KBM-7 (cell line): ENCODE measurements around the gene SRRT.
A peak's percentile ranks its signal among the peaks of the same experiment; 100 is the strongest.
"Not testable (repeated sequence)": the region's sequence is repeated elsewhere in the genome, so short reads cannot be mapped to it uniquely, and the experiment has no call there.

Experiments used
- DNase-seq: peaks from one replicate; pipeline ENCODE4 v3.0.0-alpha.2; 2015
- in situ Hi-C: fragments of 300-500 bp; cut with MboI; formaldehyde crosslinking; loops from 2 replicates; pipeline ENCODE4 v1.14.3; 2020; ENCODE audit warnings: low sequenced_read_pairs, low pct_unique_long_range_greater_than_20kb, mixed read lengths

The SRRT gene

DNA sequence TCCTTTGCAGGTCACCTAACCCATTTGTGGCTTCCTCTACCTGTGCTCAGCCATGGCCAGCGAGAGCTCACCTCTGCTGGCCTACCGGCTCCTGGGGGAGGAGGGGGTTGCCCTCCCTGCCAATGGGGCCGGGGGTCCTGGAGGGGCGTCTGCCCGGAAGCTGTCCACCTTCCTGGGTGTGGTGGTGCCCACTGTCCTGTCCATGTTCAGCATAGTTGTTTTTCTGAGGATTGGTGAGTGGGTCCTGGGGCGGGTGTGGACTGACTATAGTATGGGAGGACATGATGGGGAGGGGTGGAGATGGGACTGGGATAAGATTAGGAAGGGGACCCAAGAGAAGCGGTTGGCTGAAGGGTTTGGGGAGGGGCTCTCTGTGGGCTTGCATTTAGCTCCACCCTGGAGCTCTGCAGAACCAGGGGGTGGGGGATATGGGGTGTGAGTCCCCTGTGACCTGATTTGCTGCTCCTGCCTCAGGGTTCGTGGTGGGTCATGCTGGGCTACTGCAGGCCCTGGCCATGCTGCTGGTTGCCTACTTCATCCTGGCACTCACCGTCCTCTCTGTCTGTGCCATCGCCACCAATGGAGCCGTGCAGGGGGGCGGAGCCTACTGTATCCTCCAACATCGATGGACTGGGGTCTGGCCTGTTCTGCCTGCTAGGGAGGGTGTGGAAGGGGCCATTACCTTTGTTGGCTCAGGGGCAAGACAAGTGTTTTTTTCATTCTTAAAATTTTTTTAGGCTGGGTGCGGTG, 20.6 kb upstream of the SRRT start:
- in situ Hi-C loops, result no loop called here
- DNase-seq, result no peak

DNA sequence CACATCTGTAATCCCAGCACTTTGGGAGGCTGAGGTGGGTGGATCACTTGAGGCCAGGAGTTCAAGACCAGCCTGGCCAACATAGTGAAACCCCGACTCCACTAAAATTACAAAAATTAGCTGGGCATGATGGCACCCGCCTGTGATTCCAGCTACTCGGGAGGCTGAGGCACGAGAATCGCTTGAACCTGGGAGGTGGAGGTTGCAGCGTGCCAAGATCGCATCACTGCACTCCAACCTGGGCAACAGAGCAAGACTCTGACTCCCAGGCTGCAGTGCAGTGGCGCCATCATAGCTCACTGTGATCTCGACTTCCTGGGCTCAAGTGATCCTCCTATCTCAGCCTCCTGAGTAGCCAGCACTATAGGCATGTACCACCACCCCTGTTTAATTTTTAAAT, 20.0 kb upstream of the SRRT start:
- in situ Hi-C loops, DNase-seq: not testable (repeated sequence)

DNA sequence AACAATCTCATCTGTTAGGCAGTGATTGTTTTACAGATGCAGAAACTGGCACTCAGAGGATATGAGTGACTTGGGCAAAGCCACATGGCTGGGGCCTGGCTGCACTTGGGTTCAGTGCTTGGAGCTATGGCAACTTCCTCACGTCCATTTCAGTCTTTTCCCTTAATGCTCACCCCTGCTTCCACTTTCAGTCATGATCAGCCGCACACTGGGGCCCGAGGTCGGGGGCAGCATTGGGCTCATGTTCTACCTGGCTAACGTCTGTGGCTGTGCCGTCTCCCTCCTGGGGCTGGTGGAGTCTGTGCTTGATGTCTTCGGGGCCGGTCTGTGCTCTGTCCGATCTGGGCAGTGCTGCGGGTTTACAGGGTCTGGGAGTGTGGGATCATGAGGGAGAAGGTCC, 19.4 kb upstream of the SRRT start:
- in situ Hi-C loops, result no loop called here

DNA sequence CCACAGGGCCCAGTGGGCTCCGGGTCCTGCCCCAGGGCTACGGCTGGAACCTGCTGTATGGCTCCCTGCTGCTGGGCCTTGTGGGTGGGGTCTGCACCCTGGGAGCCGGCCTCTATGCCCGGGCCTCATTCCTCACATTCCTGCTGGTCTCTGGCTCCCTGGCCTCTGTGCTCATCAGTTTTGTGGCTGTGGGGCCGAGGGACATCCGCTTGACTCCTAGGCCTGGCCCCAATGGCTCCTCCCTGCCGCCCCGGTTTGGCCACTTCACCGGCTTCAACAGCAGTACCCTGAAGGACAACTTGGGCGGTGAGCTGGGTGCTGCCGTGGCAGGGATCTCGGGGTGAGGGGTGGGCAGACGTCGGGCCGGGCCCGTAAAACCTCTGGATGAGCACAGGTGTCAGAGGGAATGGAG, 18.0 kb upstream of the SRRT start:
- in situ Hi-C loops, result no loop called here

More for the DNA sequence above, 19.4 kb upstream of the SRRT start:
- DNase-seq, result no peak

DNA sequence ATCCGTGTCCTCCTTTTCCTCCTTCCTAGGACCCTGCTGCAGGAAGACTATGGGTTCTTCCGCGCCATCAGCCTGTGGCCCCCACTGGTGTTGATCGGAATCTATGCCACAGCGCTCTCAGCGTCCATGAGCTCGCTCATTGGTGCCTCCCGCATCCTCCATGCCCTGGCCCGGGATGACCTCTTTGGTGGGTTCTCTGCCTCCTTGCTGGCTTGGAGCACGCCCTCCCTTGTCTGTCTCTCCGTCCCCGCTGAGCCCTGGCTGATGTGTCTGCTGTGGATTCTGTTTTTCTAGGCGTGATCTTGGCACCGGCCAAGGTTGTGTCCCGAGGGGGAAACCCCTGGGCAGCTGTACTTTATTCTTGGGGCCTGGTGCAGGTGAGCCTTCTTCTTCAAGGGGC, 15.0 kb upstream of the SRRT start:
- in situ Hi-C loops, result no loop called here
- no peak for DNase-seq

More for the DNA sequence above, 18.0 kb upstream of the SRRT start:
- no peak for DNase-seq

DNA sequence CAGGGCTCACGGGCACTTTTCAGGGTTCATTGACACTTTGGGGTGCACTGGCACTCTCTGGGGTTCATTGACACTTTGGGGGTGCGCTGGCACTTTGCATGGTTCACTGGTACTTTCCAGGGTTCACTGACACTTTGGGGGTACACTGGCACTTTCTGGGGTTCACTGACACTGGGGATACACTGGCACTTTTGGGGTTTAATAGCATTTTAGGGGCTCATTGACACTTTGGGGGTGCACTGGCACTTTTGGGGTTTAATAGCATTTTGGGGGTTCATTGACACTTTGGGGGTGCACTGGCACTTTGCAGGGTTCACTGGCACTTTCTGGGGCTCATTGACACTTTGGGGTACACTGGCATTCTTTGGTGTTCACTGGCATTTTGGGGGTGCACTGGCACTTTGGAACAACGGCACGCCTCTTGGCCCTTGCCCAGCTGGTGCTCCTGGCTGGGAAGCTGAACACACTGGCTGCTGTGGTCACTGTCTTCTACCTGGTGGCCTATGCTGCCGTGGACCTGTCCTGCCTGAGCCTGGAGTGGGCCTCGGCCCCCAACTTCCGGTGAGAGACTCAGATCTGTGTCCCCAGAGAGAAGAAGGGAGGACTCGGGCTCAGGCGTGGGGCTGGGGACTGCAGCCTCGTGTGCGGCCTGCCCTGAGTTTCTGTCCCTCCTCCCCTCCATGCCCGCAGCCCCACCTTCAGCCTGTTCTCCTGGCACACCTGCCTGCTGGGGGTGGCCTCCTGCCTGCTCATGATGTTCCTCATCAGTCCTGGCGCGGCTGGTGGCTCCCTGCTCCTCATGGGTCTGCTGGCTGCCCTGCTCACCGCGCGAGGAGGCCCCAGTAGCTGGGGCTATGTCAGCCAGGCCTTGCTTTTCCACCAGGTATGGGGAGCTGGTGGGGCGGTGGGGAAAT, 13.9 kb upstream of the SRRT start:
- no peak for DNase-seq
- in situ Hi-C loops, result no loop called here

DNA sequence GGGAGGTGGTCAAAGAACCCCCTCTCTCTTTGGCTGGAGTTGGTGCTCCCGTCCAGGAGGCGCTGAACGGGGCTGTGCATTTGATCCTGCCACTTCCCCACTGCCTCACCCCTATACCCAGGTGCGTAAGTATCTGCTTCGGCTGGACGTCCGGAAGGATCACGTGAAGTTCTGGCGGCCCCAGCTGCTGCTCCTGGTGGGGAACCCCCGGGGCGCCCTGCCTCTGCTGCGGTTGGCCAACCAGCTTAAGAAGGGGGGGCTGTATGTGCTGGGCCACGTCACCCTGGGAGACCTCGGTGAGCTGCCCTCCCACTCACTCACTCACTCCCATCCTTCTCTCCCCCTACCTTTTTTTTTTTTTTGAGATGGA, 13.3 kb upstream of the SRRT start:
- in situ Hi-C loops, result no loop called here
- DNase-seq, result no peak

DNA sequence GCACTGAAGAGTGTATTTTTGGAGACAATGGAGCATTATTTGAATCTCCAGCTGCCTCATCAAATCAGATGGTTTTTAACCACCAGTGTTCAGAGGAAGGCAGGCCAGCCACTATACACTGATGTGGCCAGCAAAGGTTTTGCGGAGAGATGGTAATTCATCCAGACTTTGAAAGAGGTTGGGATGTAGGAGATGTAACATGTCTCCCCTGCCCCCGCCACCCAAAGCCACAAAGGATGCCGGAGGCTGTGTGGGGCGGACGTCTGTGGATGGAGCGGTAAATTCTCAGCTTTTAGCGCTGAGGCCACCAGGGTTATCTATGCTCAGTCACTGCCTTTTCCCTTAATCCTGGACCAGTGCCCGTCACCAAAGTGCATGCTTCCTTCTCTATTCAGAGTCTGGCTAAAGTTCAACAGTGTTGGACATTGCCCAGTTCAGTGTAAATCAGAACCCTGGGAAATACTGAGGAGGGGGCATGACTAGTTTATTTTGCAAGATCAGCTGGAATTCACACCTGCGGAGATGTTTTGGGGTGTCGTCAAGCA, 11.4 kb upstream of the SRRT start:
- in situ Hi-C loops, result no loop called here
- no peak for DNase-seq

DNA sequence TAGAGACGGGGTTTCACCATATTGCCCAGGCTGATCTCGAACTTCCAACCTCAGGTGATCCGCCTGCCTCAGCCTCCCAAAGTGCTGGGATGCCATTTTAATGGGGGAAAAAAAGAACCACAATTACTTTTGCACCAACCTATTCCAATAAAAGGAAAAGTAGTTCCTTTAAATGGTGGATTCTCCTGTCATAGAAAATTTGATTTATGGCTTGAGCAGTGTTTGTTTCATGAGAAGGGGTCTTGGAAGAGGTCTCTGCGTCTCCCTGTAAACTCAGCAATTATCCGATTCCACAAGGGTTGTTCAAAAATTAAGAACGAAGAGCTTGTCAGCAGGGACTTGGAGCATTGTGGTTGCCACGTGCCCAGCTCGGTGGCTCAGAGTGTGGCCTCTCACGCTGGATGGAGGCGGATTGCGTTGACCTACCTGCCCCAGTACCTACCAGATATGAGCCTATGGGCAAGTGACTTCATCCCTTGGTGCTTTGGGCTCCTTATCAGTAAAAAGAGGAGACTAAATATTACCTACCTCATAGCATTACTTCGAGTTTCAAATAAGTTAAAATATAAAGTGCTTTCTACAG, 10.5 kb upstream of the SRRT start:
- no peak for DNase-seq
- in situ Hi-C loops, result no loop called here

DNA sequence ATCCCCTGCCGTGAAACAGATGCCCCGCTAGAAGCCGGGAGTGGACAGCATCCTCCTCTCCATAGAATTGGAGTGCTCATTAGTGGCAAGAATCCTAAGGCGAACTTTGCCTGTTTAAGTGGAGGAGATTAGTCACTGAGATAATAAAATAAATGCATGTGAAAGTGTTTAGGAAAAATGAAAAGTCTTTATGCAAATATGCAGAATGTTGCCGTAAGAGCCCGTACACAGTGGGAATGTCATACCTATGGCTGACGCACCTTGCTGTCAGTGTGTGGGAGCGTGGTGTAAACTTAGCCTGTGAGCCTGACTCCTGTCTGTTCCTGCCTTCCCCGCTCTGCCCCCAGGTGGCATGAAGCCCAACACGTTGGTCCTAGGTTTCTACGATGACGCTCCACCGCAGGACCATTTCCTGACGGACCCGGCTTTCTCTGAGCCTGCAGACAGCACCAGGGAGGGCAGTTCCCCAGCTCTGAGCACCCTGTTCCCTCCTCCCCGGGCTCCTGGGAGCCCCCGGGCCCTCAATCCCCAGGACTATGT, 9.5 kb upstream of the SRRT start:
- in situ Hi-C loops, result no loop called here
- DNase-seq, result no peak

DNA sequence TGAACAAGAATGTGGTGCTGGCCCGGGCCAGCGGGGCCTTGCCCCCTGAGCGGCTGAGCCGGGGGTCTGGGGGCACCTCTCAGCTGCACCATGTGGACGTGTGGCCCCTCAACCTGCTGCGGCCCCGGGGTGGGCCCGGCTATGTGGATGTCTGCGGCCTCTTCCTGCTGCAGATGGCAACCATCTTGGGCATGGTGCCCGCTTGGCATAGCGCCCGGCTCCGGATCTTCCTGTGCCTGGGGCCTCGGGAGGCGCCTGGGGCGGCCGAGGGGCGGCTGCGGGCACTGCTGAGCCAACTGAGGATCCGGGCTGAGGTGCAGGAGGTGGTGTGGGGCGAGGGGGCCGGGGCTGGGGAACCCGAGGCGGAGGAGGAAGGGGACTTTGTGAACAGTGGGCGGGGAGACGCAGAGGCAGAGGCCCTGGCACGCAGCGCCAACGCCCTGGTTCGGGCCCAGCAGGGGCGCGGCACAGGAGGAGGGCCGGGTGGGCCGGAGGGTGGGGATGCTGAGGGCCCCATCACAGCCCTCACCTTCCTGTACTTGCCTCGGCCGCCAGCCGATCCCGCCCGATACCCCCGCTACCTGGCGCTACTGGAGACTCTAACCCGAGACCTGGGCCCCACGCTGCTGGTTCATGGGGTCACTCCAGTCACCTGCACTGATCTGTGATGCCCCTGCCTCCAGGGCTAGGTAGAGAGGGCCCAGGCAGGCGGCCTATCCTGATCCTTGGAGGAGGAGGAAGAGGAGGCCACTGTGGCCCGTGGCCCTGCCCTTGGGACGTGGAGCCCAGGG, 8.8 kb upstream of the SRRT start:
- in situ Hi-C loops, result no loop called here
- DNase-seq, result no peak

DNA sequence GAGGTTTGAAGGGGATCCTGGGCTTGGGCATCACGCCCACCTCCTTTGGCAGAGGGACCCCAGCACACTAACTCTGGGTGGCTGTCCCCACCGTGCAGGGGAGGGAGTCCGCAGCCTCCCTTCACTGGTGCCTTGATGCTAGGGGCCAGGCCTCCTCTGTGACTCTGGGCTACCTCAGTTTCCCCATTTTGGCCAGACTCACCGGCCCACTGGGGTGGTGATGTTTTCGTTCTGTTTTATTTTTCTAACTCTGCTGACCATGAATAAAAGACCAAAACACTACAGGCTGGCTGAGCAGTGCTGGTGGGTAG, 8.2 kb upstream of the SRRT start:
- in situ Hi-C loops, result no loop called here
- DNase-seq, result no peak

DNA sequence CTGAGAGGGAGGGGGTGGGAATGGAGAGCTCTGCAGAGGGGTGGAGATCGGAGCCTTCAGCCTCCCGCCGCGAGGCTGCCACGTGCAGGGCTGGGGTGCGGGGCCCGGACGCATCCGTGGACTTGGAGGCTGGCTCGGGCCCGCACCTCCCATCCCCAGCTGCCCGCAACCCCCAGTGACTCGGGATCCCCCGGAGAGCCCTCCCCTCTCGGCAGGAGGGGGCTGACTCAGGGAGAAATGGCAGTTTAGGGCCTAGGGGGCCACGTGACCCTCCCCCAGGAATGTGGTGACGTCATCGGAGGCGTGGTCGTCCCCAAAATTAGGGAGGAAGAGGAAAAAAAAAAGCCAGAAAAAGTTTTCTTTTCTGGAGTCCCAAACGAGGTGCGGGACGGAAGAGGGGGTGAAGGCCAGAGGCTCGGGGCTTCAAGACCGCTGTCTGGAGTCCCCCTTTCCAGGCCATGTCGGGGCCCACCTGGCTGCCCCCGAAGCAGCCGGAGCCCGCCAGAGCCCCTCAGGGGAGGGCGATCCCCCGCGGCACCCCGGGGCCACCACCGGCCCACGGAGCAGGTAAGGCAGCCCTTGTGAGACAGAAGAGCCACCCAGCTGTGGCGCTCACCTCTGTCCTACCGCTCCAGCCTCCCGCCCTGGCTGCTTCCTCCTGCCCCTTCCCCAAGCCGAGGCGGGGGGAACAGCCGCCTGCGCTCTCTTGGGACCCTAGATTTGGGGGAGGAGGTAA, 7.7 kb upstream of the SRRT start, which contains the start of gene TRIP6:
Gene TRIP6 (plus strand): TSS at position 348 of the 736 bp plus-strand sequence. CDS start 111 bp downstream, at position 459.
- peak; percentile 88 for DNase-seq
- in situ Hi-C loops, result no loop called here

DNA sequence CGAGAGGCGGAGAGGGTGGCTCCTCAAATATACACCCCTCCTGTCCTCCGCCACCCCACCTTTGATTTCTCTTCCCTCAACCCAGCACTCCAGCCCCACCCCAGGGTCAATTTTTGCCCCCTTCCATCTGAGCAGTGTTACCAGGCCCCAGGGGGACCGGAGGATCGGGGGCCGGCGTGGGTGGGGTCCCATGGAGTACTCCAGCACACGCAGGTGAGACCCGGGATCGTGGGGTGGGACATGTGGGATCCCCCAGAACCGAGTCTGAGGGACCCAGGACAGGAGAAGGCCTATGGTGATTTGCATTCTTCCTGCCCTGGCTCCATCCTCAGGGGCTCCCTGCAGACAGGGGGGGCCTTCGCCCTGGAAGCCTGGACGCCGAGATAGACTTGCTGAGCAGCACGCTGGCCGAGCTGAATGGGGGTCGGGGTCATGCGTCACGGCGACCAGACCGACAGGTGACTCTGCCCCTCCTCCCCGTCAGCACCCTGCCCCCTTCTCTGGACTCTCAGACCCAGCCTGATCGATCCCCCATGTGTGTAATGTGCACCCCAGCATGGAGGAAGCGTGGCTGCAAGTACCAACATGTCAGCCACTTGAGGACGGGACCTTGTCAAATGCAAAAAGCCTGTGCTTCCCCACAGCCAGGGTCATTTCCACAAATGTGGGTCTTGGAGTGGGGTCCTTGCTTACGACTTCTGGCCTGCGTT, 7.0 kb upstream of the SRRT start:
- no peak for DNase-seq
- in situ Hi-C loops, result no loop called here

DNA sequence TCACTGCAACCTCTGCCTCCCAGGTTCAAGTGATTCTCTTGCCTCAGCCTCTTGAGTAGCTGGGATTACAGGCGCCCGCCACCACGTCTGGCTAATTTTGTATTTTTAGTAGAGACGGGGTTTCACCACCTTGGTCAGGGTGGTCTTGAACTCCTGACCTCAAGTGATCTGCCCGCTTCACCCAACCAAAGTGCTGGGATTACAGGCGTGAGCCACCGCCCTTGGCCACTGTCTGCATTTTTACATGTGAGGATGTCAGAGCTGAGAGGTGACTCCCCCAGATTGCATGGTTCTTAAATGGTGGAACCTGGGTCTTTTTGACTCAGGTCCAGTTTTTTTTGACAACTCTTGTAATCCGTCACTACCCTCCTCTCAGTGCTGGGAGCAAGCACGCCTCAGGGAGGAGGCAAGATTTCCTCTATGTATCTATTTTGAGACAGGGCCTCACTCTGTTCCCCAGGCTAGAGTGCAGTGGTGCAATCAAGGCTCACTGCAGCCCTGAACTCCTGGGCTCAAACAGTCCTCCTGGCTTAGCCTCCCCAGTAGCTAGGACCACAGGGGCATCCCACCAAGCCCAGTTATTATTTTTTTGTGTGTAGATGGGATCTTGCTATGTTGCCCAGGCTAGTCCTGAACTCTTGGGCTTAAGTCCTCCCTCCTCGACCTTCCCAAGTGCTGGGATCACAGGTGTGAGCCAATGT, 1.2 kb upstream of the SRRT start:
- in situ Hi-C loops, result no loop called here
- DNase-seq, result no peak

DNA sequence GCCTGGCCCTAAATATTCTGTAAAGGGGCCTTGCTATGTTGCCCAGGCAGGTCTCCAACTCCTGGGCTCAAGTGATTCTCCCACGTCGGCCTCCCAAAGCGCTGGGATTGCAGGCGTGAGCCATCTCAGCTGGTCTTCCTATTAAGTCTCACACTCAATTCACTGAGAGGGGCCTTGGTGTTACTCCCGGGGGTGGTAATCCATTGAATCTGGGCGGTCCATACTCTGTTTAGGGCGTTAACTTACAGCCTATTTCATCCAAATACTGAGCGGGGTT, 665 bp upstream of the SRRT start:
- no peak for DNase-seq
- in situ Hi-C loops, result no loop called here

DNA sequence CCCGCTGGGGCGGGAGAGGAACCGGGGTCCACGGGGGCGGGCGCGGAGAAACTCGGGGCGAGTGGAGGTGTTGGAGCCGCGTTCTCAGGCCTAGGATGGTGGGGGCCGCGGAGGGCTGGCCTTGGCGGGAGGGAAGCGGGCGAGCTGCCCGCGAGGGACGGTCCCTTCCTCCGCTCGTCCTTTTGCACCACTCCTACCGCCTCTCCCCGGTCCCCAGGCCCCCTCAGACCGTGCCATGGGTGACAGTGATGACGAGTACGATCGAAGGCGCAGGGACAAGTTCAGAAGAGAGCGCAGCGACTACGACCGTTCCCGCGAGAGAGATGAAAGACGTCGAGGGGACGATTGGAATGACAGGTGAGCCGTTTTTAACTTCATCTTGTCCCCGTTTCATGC, 451 bp downstream of the SRRT start:
- in situ Hi-C loops, result no loop called here

More for the DNA sequence above, 451 bp downstream of the SRRT start:
- DNase-seq, result no peak
